ENCODE measurements around the gene ANKS1B.

GRCh38 chr12:98793121-98793520 is 1191.6 kb downstream of the ANKS1B start:
- TF ChIP-seq CTCF (conservative IDR thresholded peaks at IDR 0.05; ENCODE audit: low read depth, low read length) = no peak
- TF ChIP-seq SMC3 (IDR thresholded peaks at IDR 0.05; ENCODE audit: low read depth, low read length) = no peak
- no peak for TF ChIP-seq CEBPB (IDR thresholded peaks at IDR 0.05; ENCODE audit: low read depth, low read length)
- TF ChIP-seq, protein P1, sequence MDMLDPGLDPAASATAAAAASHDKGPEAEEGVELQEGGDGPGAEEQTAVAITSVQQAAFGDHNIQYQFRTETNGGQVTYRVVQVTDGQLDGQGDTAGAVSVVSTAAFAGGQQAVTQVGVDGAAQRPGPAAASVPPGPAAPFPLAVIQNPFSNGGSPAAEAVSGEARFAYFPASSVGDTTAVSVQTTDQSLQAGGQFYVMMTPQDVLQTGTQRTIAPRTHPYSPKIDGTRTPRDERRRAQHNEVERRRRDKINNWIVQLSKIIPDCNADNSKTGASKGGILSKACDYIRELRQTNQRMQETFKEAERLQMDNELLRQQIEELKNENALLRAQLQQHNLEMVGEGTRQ (IDR thresholded peaks at IDR 0.05; ENCODE audit: low read depth, low read length) = no peak

Measured in IMR-90 (cell line).